ENCODE results near the gene ZNF627. TPM values are rescaled to one million over a fixed set of nuclear protein-coding genes. Genes with fewer than 3 reads are reported as not detected.

The ZNF627 gene
- total RNA-seq, 2 donors from 2014 or later, result 4.6 to 8.8 TPM

- ATAC-seq (no peak), DNase-seq (no peak)
- no peak overlapping the region for H3K27ac ChIP-seq
- TF ChIP-seq POLR2A (IDR thresholded peaks at IDR 0.05) (no peak), CTCF (IDR thresholded peaks at IDR 0.05) (no peak)
- no peaks in the 10 kb centered on the region for H3K9me3 ChIP-seq
- intact Hi-C loops (cut with DNase I), result no loop called here
- 81 to 89% methylated on average over 9 to 15 of the region's 26 CpGs for WGBS, 2 donors
- peaks cover 3% of the 10 kb centered on the region for H3K4me1 ChIP-seq
- no peak overlapping the region for H3K4me3 ChIP-seq
- peaks cover 0 to 13% of the 10 kb centered on the region in 2 donors for H3K36me3 ChIP-seq (replicated peaks in 1 of 2; ENCODE audit: insufficient read depth in 1 of 2, low read depth in 2 of 2)
- H3K27me3 ChIP-seq, result no peaks in the 10 kb centered on the region
Observed at GRCh38 chr19:11551603-11552235, 45.6 kb upstream of the ZNF627 start.

GRCh38 chr19:11552666-11553372 lies 44.5 kb upstream of the ZNF627 start:
- no peak for DNase-seq
- 81 to 89% methylated on average over 7 to 20 of the region's 20 CpGs for WGBS, 2 donors

GRCh38 chr19:11554160-11554559 lies 43.1 kb upstream of the ZNF627 start:
- no peak for DNase-seq

More at GRCh38 chr19:11552666-11553372, 44.5 kb upstream of the ZNF627 start:
- peaks cover 0 to 13% of the 10 kb centered on the region in 2 donors for H3K36me3 ChIP-seq (replicated peaks in 1 of 2; ENCODE audit: insufficient read depth in 1 of 2, low read depth in 2 of 2)
- peaks cover 12% of the 10 kb centered on the region for H3K4me1 ChIP-seq
- no peak overlapping the region for H3K27ac ChIP-seq
- TF ChIP-seq POLR2A (IDR thresholded peaks at IDR 0.05) (no peak), CTCF (IDR thresholded peaks at IDR 0.05) (no peak)
- intact Hi-C loops (cut with DNase I), result no loop called here
- H3K9me3 ChIP-seq, result no peaks in the 10 kb centered on the region
- ATAC-seq, result no peak
- H3K4me3 ChIP-seq, result no peak overlapping the region
- H3K27me3 ChIP-seq, result no peaks in the 10 kb centered on the region

GRCh38 chr19:11555246-11555645 lies 42.0 kb upstream of the ZNF627 start:
- ATAC-seq (no peak), DNase-seq (no peak)
- H3K4me3 ChIP-seq, result no peak overlapping the region
- H3K27me3 ChIP-seq, result no peaks in the 10 kb centered on the region
- intact Hi-C loops (cut with DNase I), result no loop called here
- H3K36me3 ChIP-seq (replicated peaks in 1 of 2; ENCODE audit: insufficient read depth in 1 of 2, low read depth in 2 of 2), result peaks cover 0 to 13% of the 10 kb centered on the region in 2 donors
- H3K27ac ChIP-seq, result no peak overlapping the region
- no peaks in the 10 kb centered on the region for H3K9me3 ChIP-seq
- H3K4me1 ChIP-seq, result peaks cover 26% of the 10 kb centered on the region
- TF ChIP-seq CTCF (IDR thresholded peaks at IDR 0.05) (no peak), POLR2A (IDR thresholded peaks at IDR 0.05) (no peak)
- WGBS, 2 donors, result 72 to 85% methylated on average over 5 of the region's 6 CpGs

More at GRCh38 chr19:11554160-11554559, 43.1 kb upstream of the ZNF627 start:
- Histone ChIP-seq H3K4me3 (no peak overlapping the region), H3K36me3 (replicated peaks in 1 of 2; ENCODE audit: insufficient read depth in 1 of 2, low read depth in 2 of 2) (peaks cover 0 to 13% of the 10 kb centered on the region in 2 donors), H3K27ac (no peak overlapping the region), H3K27me3 (no peaks in the 10 kb centered on the region), H3K9me3 (no peaks in the 10 kb centered on the region), H3K4me1 (peaks cover 20% of the 10 kb centered on the region)
- 88 to 94% methylated on average over 10 to 12 of the region's 12 CpGs for WGBS, 2 donors
- ATAC-seq, result no peak
- intact Hi-C loops (cut with DNase I), result no loop called here
- TF ChIP-seq CTCF (IDR thresholded peaks at IDR 0.05) (no peak), POLR2A (IDR thresholded peaks at IDR 0.05) (no peak)
